ENCODE data around the gene BLMH.

The BLMH gene

GRCh38 chr17:30235386-30236296, 56.1 kb downstream of the BLMH start, which contains the start of gene SLC6A4:
Gene SLC6A4, minus strand, starts transcription at chr17:30235697. Its CDS starts 13,739 bp downstream, at chr17:30221958.
- no peak within 1 kb of the TSS for H2AK5ac ChIP-seq (ENCODE audit: low read depth, low read length)
- H2BK5ac ChIP-seq (ENCODE audit: low read length) = peak within 1 kb of the TSS; percentile 62
- H3K27ac ChIP-seq (replicated peaks; ENCODE audit: low read length) = no peak within 1 kb of the TSS
- no CpG with 5 or more reads among the region's 82 CpGs for WGBS, 2 donors (ENCODE audit: extremely low coverage in 2 of 2, insufficient read length in 2 of 2, insufficient replicate concordance in 1 of 2)
- peak within 1 kb of the TSS; percentile 75 for H2BK12ac ChIP-seq (ENCODE audit: low read length)
- peaks cover 24 to 88% (median 70%) of the 10 kb centered on the region in 3 experiments for H3K27me3 ChIP-seq (ENCODE audit: control insufficient read depth in 3 of 3, insufficient read depth in 3 of 3, low read depth in 1 of 3, low read length in 3 of 3)
- peak within 1 kb of the TSS; percentile 88 for H2BK15ac ChIP-seq (ENCODE audit: low read length)
- no peaks in the 10 kb centered on the region for H3K79me1 ChIP-seq (ENCODE audit: low read depth, low read length)
- peak within 1 kb of the TSS; percentile 95 for H2AFZ ChIP-seq (ENCODE audit: low read length)
- peak within 1 kb of the TSS; percentile 91 for H3K18ac ChIP-seq (ENCODE audit: low read length)
- H3K9ac ChIP-seq (ENCODE audit: low read depth, low read length, poor library complexity) = no peak within 1 kb of the TSS
- peaks cover 4 to 5% of the 10 kb centered on the region in 2 donors for H3K9me3 ChIP-seq (replicated peaks in 1 of 2; ENCODE audit: control insufficient read depth in 2 of 2, insufficient read depth in 1 of 2, low read depth in 1 of 2, low read length in 2 of 2)
- DNase-seq (ENCODE audit: low spot score) = no peak
- peak within 1 kb of the TSS; percentile 79 for H3K4me2 ChIP-seq (ENCODE audit: insufficient read depth, low read length, poor library complexity, severe bottlenecking)
- H3K4ac ChIP-seq (ENCODE audit: low read length) = no peak within 1 kb of the TSS
- H3K4me1 ChIP-seq (ENCODE audit: control insufficient read depth in 2 of 2, insufficient read depth in 1 of 2, low read depth in 1 of 2, low read length in 2 of 2) = peaks cover 19 to 21% of the 10 kb centered on the region in 2 donors
- H3K23ac ChIP-seq (ENCODE audit: low read depth, low read length, poor library complexity) = peak within 1 kb of the TSS; percentile 29
- no peaks in the 10 kb centered on the region for H3K36me3 ChIP-seq (replicated peaks in 1 of 2; ENCODE audit: control insufficient read depth in 2 of 2, insufficient read depth in 2 of 2, low read length in 2 of 2)
- H2BK120ac ChIP-seq (ENCODE audit: low read depth, low read length) = no peak within 1 kb of the TSS
- no peak within 1 kb of the TSS for H4K91ac ChIP-seq (ENCODE audit: low read depth, low read length, poor library complexity)
- H4K8ac ChIP-seq (ENCODE audit: low read depth, low read length) = peak within 1 kb of the TSS; percentile 23
- peak within 1 kb of the TSS; percentile 91 for H3K14ac ChIP-seq (ENCODE audit: low read length)
- peak within 1 kb of the TSS; percentile 43 to 67 for H3K4me3 ChIP-seq (ENCODE audit: low read length in 2 of 2)

GRCh38 chr17:30234964-30235363, 56.8 kb downstream of the BLMH start:
- Histone ChIP-seq H3K23ac (ENCODE audit: low read depth, low read length, poor library complexity) (peak overlapping the region; percentile 29), H4K91ac (ENCODE audit: low read depth, low read length, poor library complexity) (no peak overlapping the region), H3K4me2 (ENCODE audit: insufficient read depth, low read length, poor library complexity, severe bottlenecking) (peak overlapping the region; percentile 79), H2BK120ac (ENCODE audit: low read depth, low read length) (no peak overlapping the region), H3K4ac (ENCODE audit: low read length) (no peak overlapping the region), H3K18ac (ENCODE audit: low read length) (peak overlapping the region; percentile 91), H3K27ac (replicated peaks; ENCODE audit: low read length) (no peak overlapping the region), H2BK12ac (ENCODE audit: low read length) (no peak overlapping the region), H2AK5ac (ENCODE audit: low read depth, low read length) (no peak overlapping the region), H3K79me1 (ENCODE audit: low read depth, low read length) (no peaks in the 10 kb centered on the region), H3K36me3 (replicated peaks in 1 of 2; ENCODE audit: control insufficient read depth in 2 of 2, insufficient read depth in 2 of 2, low read length in 2 of 2) (no peaks in the 10 kb centered on the region), H4K8ac (ENCODE audit: low read depth, low read length) (peak overlapping the region; percentile 23), H3K9ac (ENCODE audit: low read depth, low read length, poor library complexity) (no peak overlapping the region), H3K14ac (ENCODE audit: low read length) (no peak overlapping the region), H2BK5ac (ENCODE audit: low read length) (peak overlapping the region; percentile 62), H3K4me1 (ENCODE audit: control insufficient read depth in 2 of 2, insufficient read depth in 1 of 2, low read depth in 1 of 2, low read length in 2 of 2) (peaks cover 19 to 21% of the 10 kb centered on the region in 2 donors), H3K9me3 (replicated peaks in 1 of 2; ENCODE audit: control insufficient read depth in 2 of 2, insufficient read depth in 1 of 2, low read depth in 1 of 2, low read length in 2 of 2) (peaks cover 1 to 4% of the 10 kb centered on the region in 2 donors), H2AFZ (ENCODE audit: low read length) (peak overlapping the region; percentile 95), H3K4me3 (ENCODE audit: low read length in 2 of 2) (peak overlapping the region in 1 of 2 donors; percentile 43), H3K27me3 (ENCODE audit: control insufficient read depth in 3 of 3, insufficient read depth in 3 of 3, low read depth in 1 of 3, low read length in 3 of 3) (peaks cover 24 to 92% (median 72%) of the 10 kb centered on the region in 3 experiments), H2BK15ac (ENCODE audit: low read length) (peak overlapping the region; percentile 88)
- no CpG with 5 or more reads among the region's 12 CpGs for WGBS, 2 donors (ENCODE audit: extremely low coverage in 2 of 2, insufficient read length in 2 of 2, insufficient replicate concordance in 1 of 2)
- DNase-seq (ENCODE audit: low spot score) = no peak

GRCh38 chr17:30234296-30234695, 57.4 kb downstream of the BLMH start:
- H3K36me3 ChIP-seq (replicated peaks in 1 of 2; ENCODE audit: control insufficient read depth in 2 of 2, insufficient read depth in 2 of 2, low read length in 2 of 2) = no peaks in the 10 kb centered on the region
- H2AK5ac ChIP-seq (ENCODE audit: low read depth, low read length) = no peak overlapping the region
- no peak overlapping the region for H2BK120ac ChIP-seq (ENCODE audit: low read depth, low read length)
- peaks cover 19 to 21% of the 10 kb centered on the region in 2 donors for H3K4me1 ChIP-seq (ENCODE audit: control insufficient read depth in 2 of 2, insufficient read depth in 1 of 2, low read depth in 1 of 2, low read length in 2 of 2)
- peaks cover 0 to 4% of the 10 kb centered on the region in 2 donors for H3K9me3 ChIP-seq (replicated peaks in 1 of 2; ENCODE audit: control insufficient read depth in 2 of 2, insufficient read depth in 1 of 2, low read depth in 1 of 2, low read length in 2 of 2)
- H3K9ac ChIP-seq (ENCODE audit: low read depth, low read length, poor library complexity) = no peak overlapping the region
- no peaks in the 10 kb centered on the region for H3K79me1 ChIP-seq (ENCODE audit: low read depth, low read length)
- no peak overlapping the region for H3K4me3 ChIP-seq (ENCODE audit: low read length in 2 of 2)
- no peak overlapping the region for H3K18ac ChIP-seq (ENCODE audit: low read length)
- H3K14ac ChIP-seq (ENCODE audit: low read length) = no peak overlapping the region
- no peak overlapping the region for H2BK15ac ChIP-seq (ENCODE audit: low read length)
- H4K8ac ChIP-seq (ENCODE audit: low read depth, low read length) = no peak overlapping the region
- H3K27ac ChIP-seq (replicated peaks; ENCODE audit: low read length) = no peak overlapping the region
- H3K4ac ChIP-seq (ENCODE audit: low read length) = no peak overlapping the region
- no peak overlapping the region for H4K91ac ChIP-seq (ENCODE audit: low read depth, low read length, poor library complexity)
- H3K23ac ChIP-seq (ENCODE audit: low read depth, low read length, poor library complexity) = no peak overlapping the region
- H3K4me2 ChIP-seq (ENCODE audit: insufficient read depth, low read length, poor library complexity, severe bottlenecking) = no peak overlapping the region
- H2BK12ac ChIP-seq (ENCODE audit: low read length) = no peak overlapping the region
- peaks cover 24 to 86% (median 66%) of the 10 kb centered on the region in 3 experiments for H3K27me3 ChIP-seq (ENCODE audit: control insufficient read depth in 3 of 3, insufficient read depth in 3 of 3, low read depth in 1 of 3, low read length in 3 of 3)
- no peak overlapping the region for H2BK5ac ChIP-seq (ENCODE audit: low read length)
- WGBS, 2 donors (ENCODE audit: extremely low coverage in 2 of 2, insufficient read length in 2 of 2, insufficient replicate concordance in 1 of 2) = no CpG with 5 or more reads among the region's 6 CpGs
- H2AFZ ChIP-seq (ENCODE audit: low read length) = no peak overlapping the region
- DNase-seq (ENCODE audit: low spot score) = no peak

- H3K9ac ChIP-seq (ENCODE audit: low read depth, low read length, poor library complexity) = no peak overlapping the region
- H3K23ac ChIP-seq (ENCODE audit: low read depth, low read length, poor library complexity) = no peak overlapping the region
- no peak overlapping the region for H2BK120ac ChIP-seq (ENCODE audit: low read depth, low read length)
- no CpG with 5 or more reads among the region's 11 CpGs for WGBS, 2 donors (ENCODE audit: extremely low coverage in 2 of 2, insufficient read length in 2 of 2, insufficient replicate concordance in 1 of 2)
- no peak overlapping the region for H2AFZ ChIP-seq (ENCODE audit: low read length)
- H3K9me3 ChIP-seq (replicated peaks in 1 of 2; ENCODE audit: control insufficient read depth in 2 of 2, insufficient read depth in 1 of 2, low read depth in 1 of 2, low read length in 2 of 2) = peaks cover 0 to 3% of the 10 kb centered on the region in 2 donors
- H3K27me3 ChIP-seq (ENCODE audit: control insufficient read depth in 3 of 3, insufficient read depth in 3 of 3, low read depth in 1 of 3, low read length in 3 of 3) = peaks cover 19 to 86% (median 55%) of the 10 kb centered on the region in 3 experiments
- H2BK12ac ChIP-seq (ENCODE audit: low read length) = no peak overlapping the region
- H3K4me1 ChIP-seq (ENCODE audit: control insufficient read depth in 2 of 2, insufficient read depth in 1 of 2, low read depth in 1 of 2, low read length in 2 of 2) = peaks cover 13% of the 10 kb centered on the region in 2 donors
- H4K8ac ChIP-seq (ENCODE audit: low read depth, low read length) = no peak overlapping the region
- H2BK15ac ChIP-seq (ENCODE audit: low read length) = no peak overlapping the region
- no peak overlapping the region for H3K4ac ChIP-seq (ENCODE audit: low read length)
- H3K4me2 ChIP-seq (ENCODE audit: insufficient read depth, low read length, poor library complexity, severe bottlenecking) = no peak overlapping the region
- no peak overlapping the region for H3K4me3 ChIP-seq (ENCODE audit: low read length in 2 of 2)
- DNase-seq (ENCODE audit: low spot score) = no peak
- no peaks in the 10 kb centered on the region for H3K36me3 ChIP-seq (replicated peaks in 1 of 2; ENCODE audit: control insufficient read depth in 2 of 2, insufficient read depth in 2 of 2, low read length in 2 of 2)
- H3K14ac ChIP-seq (ENCODE audit: low read length) = peak overlapping the region; percentile 9
- no peak overlapping the region for H3K27ac ChIP-seq (replicated peaks; ENCODE audit: low read length)
- no peak overlapping the region for H2BK5ac ChIP-seq (ENCODE audit: low read length)
- no peak overlapping the region for H4K91ac ChIP-seq (ENCODE audit: low read depth, low read length, poor library complexity)
- no peaks in the 10 kb centered on the region for H3K79me1 ChIP-seq (ENCODE audit: low read depth, low read length)
- no peak overlapping the region for H3K18ac ChIP-seq (ENCODE audit: low read length)
- no peak overlapping the region for H2AK5ac ChIP-seq (ENCODE audit: low read depth, low read length)
Measured at GRCh38 chr17:30232824-30233427, 58.8 kb downstream of the BLMH start.
